ENCODE data around the gene GRM1. TPM values are rescaled to one million over a fixed set of nuclear protein-coding genes. Genes with fewer than 3 reads are reported as not detected.
A peak's percentile ranks its signal among the peaks of the same experiment; 100 is the strongest.

GRM1 gene
- total RNA-seq, 1 donor from 2014 or later, result not detected

GRCh38 chr6:146267946-146268345 is 239.1 kb downstream of the GRM1 start:
- ATAC-seq (no peak), DNase-seq (ENCODE audit: low spot score) (no peak)

DNA sequence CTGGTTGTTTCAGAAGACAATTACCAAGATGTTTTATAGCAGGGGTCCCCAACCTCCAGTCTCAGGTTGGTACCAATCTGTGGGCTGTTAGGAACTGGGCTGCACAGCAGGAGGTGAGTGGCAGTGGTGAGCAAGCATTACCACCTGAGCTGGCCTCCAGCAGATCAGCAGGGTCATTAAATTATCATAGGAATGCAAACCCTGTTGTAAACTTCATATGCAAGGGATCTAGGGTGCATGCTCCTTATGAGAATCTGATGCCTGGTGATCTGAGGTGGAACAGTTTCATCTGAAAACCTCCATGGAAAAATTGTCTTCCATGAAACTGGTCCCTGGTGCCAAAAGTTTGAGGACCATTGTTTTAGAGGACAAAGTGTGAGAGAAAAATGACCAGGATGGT is 240.6 kb downstream of the GRM1 start:
- ATAC-seq, result no peak
- no peak for DNase-seq (ENCODE audit: low spot score)

DNA sequence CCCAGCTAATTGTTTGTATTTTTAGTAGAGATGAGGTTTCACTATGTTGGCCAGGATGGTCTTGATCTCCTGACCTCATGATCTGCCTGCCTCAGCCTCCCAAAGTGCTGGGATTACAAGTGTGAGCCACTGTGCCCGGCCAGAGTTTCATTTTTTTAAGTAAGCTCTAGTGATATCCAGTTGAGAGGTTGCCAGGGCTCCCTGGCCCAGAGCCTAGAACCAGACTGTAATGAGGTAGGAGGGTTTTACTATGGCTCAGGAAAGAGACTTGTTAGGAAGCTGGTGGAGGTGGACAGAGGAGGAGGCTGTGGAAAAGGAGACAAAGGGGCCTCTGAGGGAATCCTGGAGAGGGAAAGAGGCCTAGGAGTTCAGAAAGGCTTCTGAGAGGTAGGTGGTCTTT is 242.3 kb downstream of the GRM1 start:
- peak; percentile 49 for DNase-seq (ENCODE audit: low spot score)
- ATAC-seq, result peak; percentile 42

DNA sequence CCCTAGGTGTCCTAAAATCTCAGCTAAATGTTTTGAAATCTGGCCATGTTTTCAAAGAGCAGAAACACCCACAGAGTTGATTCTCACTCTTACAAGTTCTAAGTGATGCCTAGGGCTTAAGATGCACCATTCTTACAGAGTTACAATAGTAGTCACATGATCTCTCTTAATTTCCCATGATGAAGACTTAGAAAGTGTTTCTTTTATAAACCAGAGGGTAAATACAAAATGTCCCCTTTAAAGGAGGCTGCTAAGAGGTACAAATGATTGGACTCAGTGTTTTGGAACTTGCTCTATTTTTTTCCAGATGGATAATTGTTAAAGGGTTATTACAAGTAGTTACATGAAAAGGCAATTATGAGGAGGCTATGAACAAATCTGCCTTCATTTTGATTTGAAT is 244.6 kb downstream of the GRM1 start:
- DNase-seq (ENCODE audit: low spot score) (no peak), ATAC-seq (no peak)

- no peak for ATAC-seq
These were observed 248.3 kb downstream of the GRM1 start for GRCh38 chr6:146277142-146277541.

DNA sequence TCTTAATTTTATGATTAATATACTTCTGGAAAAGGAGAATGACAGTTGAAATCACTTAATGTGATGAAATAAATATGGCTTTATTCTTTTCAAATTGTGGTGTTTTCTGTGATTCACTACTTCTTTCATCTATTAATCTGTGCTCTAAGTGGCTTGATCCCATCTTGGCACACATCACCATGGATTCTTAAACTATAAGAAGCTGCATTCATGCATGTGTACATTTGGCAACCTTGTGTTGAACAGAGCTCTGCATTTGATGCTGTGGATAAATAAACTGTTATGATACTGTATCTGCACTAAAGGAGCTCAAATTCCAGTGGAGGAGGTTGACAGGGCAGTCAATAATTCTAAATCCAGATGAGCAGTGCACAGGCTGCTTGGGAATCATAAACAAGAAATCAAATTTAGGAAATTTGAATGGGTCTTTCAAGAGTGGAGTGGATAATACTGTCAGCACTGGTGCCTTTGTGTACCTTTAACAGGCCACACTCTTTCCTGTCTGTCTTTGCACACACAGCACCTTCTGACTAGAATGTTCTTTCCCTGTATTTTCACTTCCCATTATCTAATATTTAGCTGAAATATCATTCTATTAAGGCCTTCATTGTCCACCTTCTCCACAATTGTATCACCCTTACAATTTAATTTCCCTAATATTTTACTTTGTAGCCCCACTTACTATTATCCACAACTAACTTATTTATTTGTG is 252.9 kb downstream of the GRM1 start:
- ATAC-seq (no peak), DNase-seq (ENCODE audit: low spot score) (no peak)

More at GRCh38 chr6:146277142-146277541, 248.3 kb downstream of the GRM1 start:
- DNase-seq (ENCODE audit: low spot score), result no peak

GRCh38 chr6:146282837-146283236 is 254.0 kb downstream of the GRM1 start:
- DNase-seq (ENCODE audit: low spot score) (no peak), ATAC-seq (no peak)

DNA sequence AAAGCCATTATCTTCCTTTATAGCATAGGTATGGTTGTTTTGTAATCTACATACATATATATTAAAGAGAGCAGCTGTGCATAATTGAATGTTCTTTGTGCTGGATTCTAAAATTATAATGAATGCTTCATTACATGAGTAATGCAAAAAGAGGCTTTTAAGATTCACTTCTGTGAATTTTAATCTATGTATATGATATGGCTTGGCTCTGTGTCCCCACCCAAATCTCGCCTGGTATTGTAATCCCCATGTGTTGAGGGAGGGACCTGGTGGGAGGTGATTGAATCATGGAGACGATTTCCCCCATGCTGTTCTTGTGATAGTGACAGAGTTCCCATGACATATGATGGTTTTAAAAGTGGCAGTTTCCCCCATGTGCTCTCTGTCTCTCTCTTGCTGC is 255.4 kb downstream of the GRM1 start:
- DNase-seq (ENCODE audit: low spot score), result no peak
- no peak for ATAC-seq

GRCh38 chr6:146286961-146287360 is 258.1 kb downstream of the GRM1 start:
- ATAC-seq, result no peak

DNA sequence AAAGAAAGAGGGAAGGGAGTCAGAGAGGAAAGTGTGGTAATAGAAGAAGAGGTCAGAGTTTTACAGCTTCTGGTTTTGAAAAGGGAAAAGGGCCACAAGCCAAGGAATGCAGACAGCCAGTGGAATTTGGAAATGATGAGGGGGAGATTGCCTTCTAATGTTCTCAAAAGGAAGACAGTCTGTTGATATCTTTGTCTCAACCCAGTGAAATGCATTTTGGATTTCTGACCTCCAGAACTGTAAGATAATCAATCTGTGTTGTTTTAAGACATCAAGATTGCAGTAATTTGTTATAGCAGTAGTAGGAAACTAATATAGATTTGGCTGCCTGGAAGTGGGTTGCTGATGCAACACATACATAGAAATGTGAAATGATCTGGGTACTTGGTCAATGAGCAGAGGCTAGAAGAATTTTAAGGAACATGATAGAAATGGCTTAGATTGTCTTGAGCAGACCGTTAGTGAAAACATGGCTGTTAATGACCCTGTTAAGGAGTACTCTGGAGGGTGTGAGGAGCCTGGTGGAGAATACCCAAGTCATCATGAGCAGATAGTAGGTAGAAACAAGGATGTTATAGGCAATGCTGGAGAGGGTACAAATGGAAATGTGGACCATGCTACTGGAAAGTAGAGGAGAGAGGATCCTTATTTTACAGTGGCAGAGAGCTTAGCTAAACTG is 259.0 kb downstream of the GRM1 start:
- DNase-seq (ENCODE audit: low spot score), result no peak
- no peak for ATAC-seq

More at GRCh38 chr6:146286961-146287360, 258.1 kb downstream of the GRM1 start:
- no peak for DNase-seq (ENCODE audit: low spot score)

GRCh38 chr6:146289816-146290588 is 261.1 kb downstream of the GRM1 start:
- peak; percentile 62 for ATAC-seq
- no peak for DNase-seq (ENCODE audit: low spot score)

GRCh38 chr6:146290589-146290901 is 261.7 kb downstream of the GRM1 start:
- ATAC-seq, result no peak
- DNase-seq (ENCODE audit: low spot score), result no peak

GRCh38 chr6:146292506-146292905 is 263.6 kb downstream of the GRM1 start:
- DNase-seq (ENCODE audit: low spot score), result no peak

DNA sequence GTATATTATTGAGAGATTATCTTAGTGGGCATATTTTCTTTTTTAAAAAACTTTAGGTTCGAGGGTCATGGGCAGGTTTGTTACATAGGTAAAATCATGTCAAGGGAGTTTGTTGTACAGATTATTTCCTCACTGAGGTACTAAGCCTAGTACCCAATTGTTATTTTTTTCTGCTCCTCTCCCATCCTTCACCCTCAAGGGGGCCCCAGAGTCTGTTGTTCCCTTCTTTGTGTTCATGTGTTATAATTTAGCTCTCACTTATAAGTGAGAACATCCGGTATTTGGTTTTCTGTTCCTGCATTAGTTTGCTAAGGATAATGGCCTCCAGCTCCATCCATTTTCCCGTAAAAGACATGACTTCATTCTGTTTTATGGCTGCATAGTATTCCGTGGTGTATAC is 266.8 kb downstream of the GRM1 start:
- ATAC-seq (no peak), DNase-seq (ENCODE audit: low spot score) (no peak)

More at GRCh38 chr6:146292506-146292905, 263.6 kb downstream of the GRM1 start:
- ATAC-seq, result no peak

DNA sequence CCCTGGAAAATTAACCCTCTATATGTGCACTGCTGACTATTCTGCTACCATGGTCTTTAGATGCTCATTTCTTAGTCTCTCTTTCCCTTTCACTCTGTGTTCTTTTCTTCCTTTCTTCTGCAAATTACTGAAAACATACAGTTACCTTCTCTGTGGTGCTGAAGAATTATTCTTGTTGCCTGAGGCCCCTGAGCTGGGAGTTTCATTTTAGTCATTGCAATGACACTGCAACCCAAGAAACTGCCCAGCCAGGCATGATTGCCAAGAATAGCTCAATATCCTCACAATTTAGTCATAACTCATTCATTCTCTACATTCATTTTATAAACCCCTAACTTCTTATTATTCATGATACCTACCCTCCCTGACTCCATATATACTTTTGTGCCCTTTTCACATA is 269.0 kb downstream of the GRM1 start:
- DNase-seq (ENCODE audit: low spot score) (no peak), ATAC-seq (no peak)

- peak; percentile 49 for ATAC-seq
- DNase-seq (ENCODE audit: low spot score), result no peak
These were observed 271.7 kb downstream of the GRM1 start for GRCh38 chr6:146300521-146300920.

- ATAC-seq, result no peak
- DNase-seq (ENCODE audit: low spot score), result no peak
These were observed 272.9 kb downstream of the GRM1 start for GRCh38 chr6:146301764-146302163.

DNA sequence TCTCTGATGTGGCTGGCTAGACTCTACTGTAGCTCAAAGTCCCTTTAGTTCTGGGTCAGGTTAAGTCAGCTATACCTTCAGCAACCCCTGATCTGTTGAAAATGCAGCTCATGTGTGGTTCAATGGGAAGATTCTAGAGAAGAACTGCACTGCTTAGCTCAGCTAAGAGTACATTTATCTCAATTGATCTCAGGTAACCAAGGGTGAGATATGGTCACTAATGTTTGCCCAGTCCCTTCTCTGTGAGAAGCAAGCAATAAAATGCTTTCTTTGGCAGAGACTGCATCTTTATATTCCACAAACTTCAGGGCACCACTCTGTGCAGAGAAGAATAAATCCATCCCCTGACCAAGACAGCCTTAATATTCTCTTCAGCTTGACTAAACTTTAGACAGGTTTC is 274.1 kb downstream of the GRM1 start:
- no peak for DNase-seq (ENCODE audit: low spot score)
- no peak for ATAC-seq

GRCh38 chr6:146304181-146304580 is 275.3 kb downstream of the GRM1 start:
- ATAC-seq, result no peak

DNA sequence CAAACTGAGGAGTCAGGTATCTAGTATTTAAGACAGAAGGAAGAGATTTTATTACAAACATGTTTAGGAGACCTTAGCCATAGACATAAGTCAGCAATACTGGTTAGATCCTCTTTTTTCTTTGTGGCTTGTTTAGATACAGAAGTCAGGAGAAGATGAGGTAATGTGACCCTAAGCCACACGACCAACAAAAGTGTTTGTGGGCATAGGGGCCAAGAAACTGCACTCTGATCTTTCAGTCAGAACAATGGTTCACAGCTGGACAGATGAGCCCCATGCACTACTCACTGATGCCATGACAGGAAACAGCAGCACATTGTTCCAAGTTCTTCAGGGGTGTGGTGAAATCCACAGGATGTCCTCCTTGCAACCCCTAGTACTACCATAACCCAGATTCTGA is 276.2 kb downstream of the GRM1 start:
- ATAC-seq, result no peak
- DNase-seq (ENCODE audit: low spot score), result no peak

More at GRCh38 chr6:146304181-146304580, 275.3 kb downstream of the GRM1 start:
- DNase-seq (ENCODE audit: low spot score), result no peak

DNA sequence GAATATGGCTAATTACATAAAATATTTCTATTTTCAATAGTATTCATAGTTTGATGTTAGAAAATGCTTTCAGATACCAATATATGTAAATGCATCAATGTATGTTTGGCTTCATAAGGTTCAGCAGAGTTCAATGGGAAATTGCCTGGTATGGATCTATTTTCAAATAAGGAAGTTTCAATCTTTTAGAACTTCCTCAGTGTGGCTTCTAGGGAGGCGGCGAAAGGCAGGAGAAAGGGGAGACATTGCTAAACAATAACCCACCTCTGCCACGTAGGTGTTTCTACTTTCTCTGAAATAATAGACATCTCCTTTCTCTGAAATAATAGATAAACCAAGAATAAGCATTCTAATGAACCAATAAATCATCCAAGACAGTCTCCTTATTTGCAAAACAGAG is 277.1 kb downstream of the GRM1 start:
- DNase-seq (ENCODE audit: low spot score) (no peak), ATAC-seq (no peak)

DNA sequence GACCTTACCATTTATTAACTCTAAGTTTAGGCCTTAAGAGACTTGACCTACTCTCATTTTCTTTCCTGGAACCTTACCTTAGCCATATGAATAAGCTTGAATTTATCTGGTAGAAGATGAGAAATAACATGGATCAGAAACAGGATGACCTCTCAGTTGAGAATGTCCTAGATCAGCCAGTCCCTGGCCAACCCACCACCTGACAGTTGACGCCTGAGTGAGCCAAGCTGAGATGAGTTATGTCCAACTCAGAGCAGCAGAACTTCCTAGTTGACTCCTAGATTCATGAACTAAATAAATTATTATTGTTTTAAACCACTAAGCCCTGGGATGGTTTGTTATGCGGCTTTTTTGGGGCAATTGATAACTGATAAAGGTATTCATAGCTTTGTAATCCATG is 281.8 kb downstream of the GRM1 start:
- DNase-seq (ENCODE audit: low spot score) (no peak), ATAC-seq (no peak)
